Melanocyte of skin (primary cell): ENCODE results near the gene ITGA1. TPM values are rescaled to one million over a fixed set of nuclear protein-coding genes. Genes with fewer than 3 reads are reported as not detected.

Experiments used
- small RNA-seq, 2 donors: library from RNA; depleted of rRNA; stranded (forward); fragments of <200 nt; gene quantifications; one replicate each; pipeline ENCODE3, GENCODE V24; 2012
- total RNA-seq, 2 donors: library from RNA; depleted of rRNA; stranded (reverse); fragments of >200 nt; gene quantifications; 2 replicates each; pipeline ENCODE4 v1.2.3, GENCODE V29; 2012

ITGA1 gene
- total RNA-seq = 10 to 100 TPM; 11.0 to 38.9 TPM

DNA sequence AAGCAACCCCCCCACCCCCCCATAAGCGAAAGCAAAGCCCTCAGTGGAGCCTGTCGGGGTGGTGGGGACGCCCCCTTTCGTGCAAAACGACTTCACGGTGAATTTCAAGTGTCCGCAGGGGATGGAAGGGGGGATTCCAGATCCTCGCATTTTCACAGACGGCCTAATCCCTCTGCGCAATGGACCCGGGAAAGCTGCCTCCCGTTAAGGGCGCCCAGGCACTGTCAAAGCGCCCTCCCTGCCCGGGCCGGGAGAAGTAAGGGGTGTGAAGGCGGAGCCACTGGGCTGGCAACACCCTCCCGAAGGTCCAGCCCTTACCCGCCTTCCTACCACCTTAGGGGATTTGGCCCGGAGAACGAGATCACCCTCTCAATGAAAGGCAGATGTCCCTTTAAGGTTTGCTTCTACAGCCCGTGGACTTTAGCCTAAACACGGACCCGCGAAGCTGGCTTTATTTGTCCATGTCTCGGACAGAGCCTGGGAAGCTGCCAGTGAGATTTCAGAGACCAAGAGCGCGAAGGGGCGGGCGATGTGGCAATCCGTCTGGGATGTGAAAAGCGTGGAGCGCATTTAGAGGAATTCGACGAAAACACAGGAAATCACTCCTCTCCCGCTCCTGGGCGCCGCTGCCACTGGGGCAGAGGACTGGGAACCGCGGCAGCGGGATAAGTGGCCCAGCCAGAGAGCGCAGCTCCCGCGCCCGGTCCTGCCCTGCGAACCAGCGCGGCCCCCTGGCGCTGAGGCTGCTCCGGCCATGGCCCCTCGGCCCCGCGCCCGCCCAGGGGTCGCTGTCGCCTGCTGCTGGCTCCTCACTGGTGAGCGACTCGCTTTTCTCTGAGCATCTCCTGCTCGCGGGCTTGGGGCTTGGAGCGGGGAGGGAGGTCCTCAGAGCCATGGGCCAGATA lies at the start of gene ITGA1, which contains the start of gene PELO:
Gene ITGA1, plus strand, starts transcription at position 317 of the 905 bp plus-strand sequence. Its CDS starts 438 bp downstream, at position 755.
Gene PELO, plus strand, starts transcription at position 317 of the 905 bp plus-strand sequence. CDS start 12,479 bp downstream, outside the sequence.

DNA sequence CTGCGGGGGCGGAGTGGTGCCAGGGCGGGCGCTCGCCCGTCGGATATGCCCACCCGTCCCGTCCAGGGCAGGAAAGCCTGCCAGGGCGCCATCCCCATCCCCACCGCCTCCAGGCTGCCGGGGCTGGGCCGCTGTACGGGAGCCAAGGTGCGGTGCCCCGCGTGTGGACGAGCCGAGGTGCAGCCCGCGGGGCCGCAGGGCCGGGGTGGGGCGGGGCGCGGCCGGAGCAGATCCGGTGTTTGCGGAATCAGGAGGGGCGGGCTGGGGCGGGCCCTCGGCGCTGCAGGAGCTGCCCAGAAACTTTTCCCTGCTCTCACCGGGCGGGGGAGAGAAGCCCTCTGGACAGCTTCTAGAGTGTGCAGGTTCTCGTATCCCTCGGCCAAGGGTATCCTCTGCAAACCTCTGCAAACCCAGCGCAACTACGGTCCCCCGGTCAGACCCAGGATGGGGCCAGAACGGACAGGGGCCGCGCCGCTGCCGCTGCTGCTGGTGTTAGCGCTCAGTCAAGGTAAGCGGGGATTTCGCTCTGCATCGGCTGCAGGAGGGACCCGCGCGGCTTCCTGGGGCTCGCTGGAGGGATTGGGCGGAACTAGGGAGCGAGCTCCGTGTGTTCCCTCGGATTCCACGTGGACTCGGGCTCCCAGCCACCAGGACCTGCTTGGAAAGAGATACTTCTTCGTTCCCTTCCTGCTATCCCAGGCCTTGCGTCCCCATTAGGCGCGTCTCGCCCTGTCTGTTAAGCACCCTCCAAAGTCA lies 201.5 kb downstream of the ITGA1 start, which contains the start of gene ITGA2:
Gene ITGA2, plus strand, starts transcription at position 328 of the 756 bp plus-strand sequence. Its CDS starts 117 bp downstream, at position 445.

Small RNA genes within 50 kb of the gene (small RNA-seq; reads per million reads assigned to genes)
- gene B3GNTL1P1 = 0 reads per million in 2 donors

Other genes with a start within 250 kb of the ITGA1 start
- 10 to 100 TPM; 13.4 to 20.0 TPM for gene PELO, start within 50 bp of the ITGA1 start, total RNA-seq
- gene ITGA2, start 201.4 kb downstream of the ITGA1 start, total RNA-seq = 1 to 10 TPM; 5.7 to 6.2 TPM